ENCODE data around the gene PVALEF.

PVALEF gene

GRCh38 chr17:81147701-81148100, 17.6 kb upstream of the PVALEF start:
- TF ChIP-seq TCF12 (IDR thresholded peaks at IDR 0.05; ENCODE audit: low read depth) (no peak), EP300 (IDR thresholded peaks at IDR 0.05; ENCODE audit: borderline replicate concordance) (no peak), FOXM1 (IDR thresholded peaks at IDR 0.05; ENCODE audit: borderline replicate concordance, low read depth) (no peak), NFIC (IDR thresholded peaks at IDR 0.05) (no peak), EGR1 (IDR thresholded peaks at IDR 0.05) (no peak), MAX (IDR thresholded peaks at IDR 0.05) (no peak), USF1 (IDR thresholded peaks at IDR 0.05) (no peak), RAD21 (IDR thresholded peaks at IDR 0.05; ENCODE audit: low read depth) (no peak), TEAD4 (IDR thresholded peaks at IDR 0.05) (no peak), ZBTB7A (IDR thresholded peaks at IDR 0.05; ENCODE audit: low read depth) (no peak), YY1 (IDR thresholded peaks at IDR 0.05; ENCODE audit: low read depth) (no peak), CEBPB (IDR thresholded peaks at IDR 0.05) (no peak), CREB1 (IDR thresholded peaks at IDR 0.05; ENCODE audit: low read depth) (no peak), REST (IDR thresholded peaks at IDR 0.05; ENCODE audit: low read depth) (no peak)

- TF ChIP-seq FOXM1 (IDR thresholded peaks at IDR 0.05; ENCODE audit: borderline replicate concordance, low read depth) (no peak), TCF12 (IDR thresholded peaks at IDR 0.05; ENCODE audit: low read depth) (no peak), EP300 (IDR thresholded peaks at IDR 0.05; ENCODE audit: borderline replicate concordance) (no peak), REST (IDR thresholded peaks at IDR 0.05; ENCODE audit: low read depth) (no peak), EGR1 (IDR thresholded peaks at IDR 0.05) (no peak), YY1 (IDR thresholded peaks at IDR 0.05; ENCODE audit: low read depth) (no peak), TEAD4 (IDR thresholded peaks at IDR 0.05) (no peak), ZBTB7A (IDR thresholded peaks at IDR 0.05; ENCODE audit: low read depth) (no peak), USF1 (IDR thresholded peaks at IDR 0.05) (no peak), MAX (IDR thresholded peaks at IDR 0.05) (no peak), RAD21 (IDR thresholded peaks at IDR 0.05; ENCODE audit: low read depth) (no peak), CREB1 (IDR thresholded peaks at IDR 0.05; ENCODE audit: low read depth) (no peak), TAF1 (IDR thresholded peaks at IDR 0.05; ENCODE audit: low read depth) (no peak), CEBPB (IDR thresholded peaks at IDR 0.05) (no peak)
These were observed 16.7 kb upstream of the PVALEF start for GRCh38 chr17:81148571-81148970.

- TF ChIP-seq REST (IDR thresholded peaks at IDR 0.05; ENCODE audit: low read depth): no peak
These were observed 16.2 kb upstream of the PVALEF start for GRCh38 chr17:81148986-81149533.

GRCh38 chr17:81150377-81151077, 14.8 kb upstream of the PVALEF start:
- TF ChIP-seq YY1 (IDR thresholded peaks at IDR 0.05; ENCODE audit: low read depth) (no peak), TCF12 (IDR thresholded peaks at IDR 0.05; ENCODE audit: low read depth) (no peak), FOXM1 (IDR thresholded peaks at IDR 0.05; ENCODE audit: borderline replicate concordance, low read depth) (no peak), TAF1 (IDR thresholded peaks at IDR 0.05; ENCODE audit: low read depth) (no peak), REST (IDR thresholded peaks at IDR 0.05; ENCODE audit: low read depth) (no peak)

Measured in Ishikawa (cell line).